SK-N-SH (cell line): ENCODE data around the gene SPOCK3.

Source experiments
- MXI1 ChIP-seq: IDR thresholded peaks from 2 replicates; pipeline ENCODE4 v1.6.1; 2012; ENCODE audit warnings: mild to moderate bottlenecking, low read depth, low read length, improper control_type of control experiment
- POLR2AphosphoS5 ChIP-seq: IDR thresholded peaks from 2 replicates; pipeline ENCODE4 v1.6.1; 2012; ENCODE audit warnings: low read depth, low read length
- REST ChIP-seq: IDR thresholded peaks from 2 replicates; pipeline ENCODE4 v1.6.1; 2012; ENCODE audit warnings: mild to moderate bottlenecking, low read depth, low read length, moderate library complexity
- RFX5 ChIP-seq: IDR thresholded peaks from 2 replicates; pipeline ENCODE4 v1.6.1; 2012; ENCODE audit warnings: mild to moderate bottlenecking, improper control_type of control experiment, low read length
- SMC3 ChIP-seq: IDR thresholded peaks from 2 replicates; pipeline ENCODE4 v1.6.1; 2012; ENCODE audit warnings: low read depth, low read length, improper control_type of control experiment
- TCF12 ChIP-seq: IDR thresholded peaks from 2 replicates; pipeline ENCODE4 v1.4.0; 2012
- TF ChIP-seq, protein P1 (sequence below): fragments of 200-600 bp; sonication (generic); IDR thresholded peaks from 2 replicates; pipeline ENCODE4 v1.6.1; 2017; ENCODE audit warnings: antibody characterized with exemption, mild to moderate bottlenecking, moderate library complexity
- TF ChIP-seq, protein P2 (sequence below): IDR thresholded peaks from 2 replicates; pipeline ENCODE4 v1.4.0; 2012; ENCODE audit warnings: low read depth
- TF ChIP-seq, protein P3 (sequence below): IDR thresholded peaks from 2 replicates; pipeline ENCODE4 v1.4.0; 2012; ENCODE audit warnings: low read depth, borderline replicate concordance
- TF ChIP-seq, protein P4 (sequence below): fragments of 150-350 bp; IDR thresholded peaks from 2 replicates; pipeline ENCODE4 v1.6.1; 2017; ENCODE audit warnings: antibody characterized with exemption, low read length, low read depth, borderline replicate concordance

GRCh38 chr4:167032871-167033270 is 201.4 kb downstream of the SPOCK3 start:
- TF ChIP-seq, protein P1, sequence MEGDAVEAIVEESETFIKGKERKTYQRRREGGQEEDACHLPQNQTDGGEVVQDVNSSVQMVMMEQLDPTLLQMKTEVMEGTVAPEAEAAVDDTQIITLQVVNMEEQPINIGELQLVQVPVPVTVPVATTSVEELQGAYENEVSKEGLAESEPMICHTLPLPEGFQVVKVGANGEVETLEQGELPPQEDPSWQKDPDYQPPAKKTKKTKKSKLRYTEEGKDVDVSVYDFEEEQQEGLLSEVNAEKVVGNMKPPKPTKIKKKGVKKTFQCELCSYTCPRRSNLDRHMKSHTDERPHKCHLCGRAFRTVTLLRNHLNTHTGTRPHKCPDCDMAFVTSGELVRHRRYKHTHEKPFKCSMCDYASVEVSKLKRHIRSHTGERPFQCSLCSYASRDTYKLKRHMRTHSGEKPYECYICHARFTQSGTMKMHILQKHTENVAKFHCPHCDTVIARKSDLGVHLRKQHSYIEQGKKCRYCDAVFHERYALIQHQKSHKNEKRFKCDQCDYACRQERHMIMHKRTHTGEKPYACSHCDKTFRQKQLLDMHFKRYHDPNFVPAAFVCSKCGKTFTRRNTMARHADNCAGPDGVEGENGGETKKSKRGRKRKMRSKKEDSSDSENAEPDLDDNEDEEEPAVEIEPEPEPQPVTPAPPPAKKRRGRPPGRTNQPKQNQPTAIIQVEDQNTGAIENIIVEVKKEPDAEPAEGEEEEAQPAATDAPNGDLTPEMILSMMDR = no peak
- no peak for TF ChIP-seq TCF12
- TF ChIP-seq, protein P2, sequence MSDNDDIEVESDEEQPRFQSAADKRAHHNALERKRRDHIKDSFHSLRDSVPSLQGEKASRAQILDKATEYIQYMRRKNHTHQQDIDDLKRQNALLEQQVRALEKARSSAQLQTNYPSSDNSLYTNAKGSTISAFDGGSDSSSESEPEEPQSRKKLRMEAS = no peak
- TF ChIP-seq POLR2AphosphoS5 = no peak
- TF ChIP-seq, protein P3, sequence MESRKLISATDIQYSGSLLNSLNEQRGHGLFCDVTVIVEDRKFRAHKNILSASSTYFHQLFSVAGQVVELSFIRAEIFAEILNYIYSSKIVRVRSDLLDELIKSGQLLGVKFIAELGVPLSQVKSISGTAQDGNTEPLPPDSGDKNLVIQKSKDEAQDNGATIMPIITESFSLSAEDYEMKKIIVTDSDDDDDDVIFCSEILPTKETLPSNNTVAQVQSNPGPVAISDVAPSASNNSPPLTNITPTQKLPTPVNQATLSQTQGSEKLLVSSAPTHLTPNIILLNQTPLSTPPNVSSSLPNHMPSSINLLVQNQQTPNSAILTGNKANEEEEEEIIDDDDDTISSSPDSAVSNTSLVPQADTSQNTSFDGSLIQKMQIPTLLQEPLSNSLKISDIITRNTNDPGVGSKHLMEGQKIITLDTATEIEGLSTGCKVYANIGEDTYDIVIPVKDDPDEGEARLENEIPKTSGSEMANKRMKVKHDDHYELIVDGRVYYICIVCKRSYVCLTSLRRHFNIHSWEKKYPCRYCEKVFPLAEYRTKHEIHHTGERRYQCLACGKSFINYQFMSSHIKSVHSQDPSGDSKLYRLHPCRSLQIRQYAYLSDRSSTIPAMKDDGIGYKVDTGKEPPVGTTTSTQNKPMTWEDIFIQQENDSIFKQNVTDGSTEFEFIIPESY = no peak
- TF ChIP-seq MXI1 = no peak
- no peak for TF ChIP-seq REST
- TF ChIP-seq RFX5 = no peak
- no peak for TF ChIP-seq SMC3
- TF ChIP-seq, protein P4, sequence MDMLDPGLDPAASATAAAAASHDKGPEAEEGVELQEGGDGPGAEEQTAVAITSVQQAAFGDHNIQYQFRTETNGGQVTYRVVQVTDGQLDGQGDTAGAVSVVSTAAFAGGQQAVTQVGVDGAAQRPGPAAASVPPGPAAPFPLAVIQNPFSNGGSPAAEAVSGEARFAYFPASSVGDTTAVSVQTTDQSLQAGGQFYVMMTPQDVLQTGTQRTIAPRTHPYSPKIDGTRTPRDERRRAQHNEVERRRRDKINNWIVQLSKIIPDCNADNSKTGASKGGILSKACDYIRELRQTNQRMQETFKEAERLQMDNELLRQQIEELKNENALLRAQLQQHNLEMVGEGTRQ = no peak
